Subcutaneous abdominal adipose tissue (tissue), 5 donors: ENCODE results near the gene DGAT2L6.

ENCODE experiments used
- H3K27ac ChIP-seq: one replicate; pipeline ENCODE4 v1.7.0; 2013; ENCODE audit warnings: low read depth, mild to moderate bottlenecking, inconsistent platforms, low read length, moderate library complexity
- H3K27me3 ChIP-seq, 5 donors: one replicate each; pipeline ENCODE4 v1.7.0; 2013; ENCODE audit warnings: low read length in 5 of 5, inconsistent platforms in 1 of 5; ENCODE audit not compliant: control insufficient read depth in 5 of 5, insufficient read depth in 4 of 5
- H3K36me3 ChIP-seq, 5 donors: one replicate each; pipeline ENCODE4 v1.7.0; 2013; ENCODE audit warnings: low read length in 5 of 5; ENCODE audit not compliant: control insufficient read depth in 5 of 5, insufficient read depth in 5 of 5
- H3K4me1 ChIP-seq, 5 donors: one replicate each; pipeline ENCODE4 v1.7.0; 2013; ENCODE audit warnings: low read length in 5 of 5, mild to moderate bottlenecking in 3 of 5, moderate library complexity in 1 of 5; ENCODE audit not compliant: control insufficient read depth in 5 of 5, insufficient read depth in 5 of 5
- H3K4me3 ChIP-seq, 5 donors: one replicate each; pipeline ENCODE4 v1.7.0; 2013; ENCODE audit warnings: low read length in 5 of 5, low read depth in 1 of 5
- H3K9ac ChIP-seq, 5 donors: one replicate each; pipeline ENCODE4 v1.7.0; 2013; ENCODE audit warnings: low read length in 5 of 5, mild to moderate bottlenecking in 4 of 5, moderate library complexity in 3 of 5
- H3K9me3 ChIP-seq, 5 donors: one replicate each; pipeline ENCODE4 v1.7.0; 2013; ENCODE audit warnings: low read length in 5 of 5; ENCODE audit not compliant: control insufficient read depth in 5 of 5
- donor health status: healthy.
- donor health status: healthy.
- donor health status: healthy.
- donor health status: healthy.
- donor health status: healthy.

The DGAT2L6 gene

GRCh38 chrX:70141373-70141772 is 35.9 kb upstream of the DGAT2L6 start:
- peaks cover 0 to 5% (median 0%) of the 10 kb centered on the region in 5 donors for H3K36me3 ChIP-seq
- H3K4me3 ChIP-seq: no peak overlapping the region
- H3K27ac ChIP-seq: no peak overlapping the region
- no peaks in the 10 kb centered on the region for H3K4me1 ChIP-seq
- H3K27me3 ChIP-seq: peaks cover 0 to 3% (median 0%) of the 10 kb centered on the region in 5 donors
- H3K9me3 ChIP-seq: no peaks in the 10 kb centered on the region
- no peak overlapping the region for H3K9ac ChIP-seq

GRCh38 chrX:70166601-70167590 is 10.4 kb upstream of the DGAT2L6 start:
- Histone ChIP-seq H3K27me3 (peaks cover 0 to 5% (median 0%) of the 10 kb centered on the region in 5 donors), H3K9ac (no peak overlapping the region), H3K4me1 (peaks cover 0 to 14% (median 10%) of the 10 kb centered on the region in 5 donors), H3K36me3 (peaks cover 0 to 9% (median 8%) of the 10 kb centered on the region in 5 donors), H3K27ac (no peak overlapping the region), H3K4me3 (no peak overlapping the region), H3K9me3 (no peaks in the 10 kb centered on the region)

- H3K4me3 ChIP-seq: peak overlapping the region in 1 of 5 donors; percentile 14
- peaks cover 0 to 9% (median 8%) of the 10 kb centered on the region in 5 donors for H3K36me3 ChIP-seq
- no peak overlapping the region for H3K9ac ChIP-seq
- peaks cover 0 to 14% (median 10%) of the 10 kb centered on the region in 5 donors for H3K4me1 ChIP-seq
- peak overlapping the region; percentile 34 for H3K27ac ChIP-seq
- no peaks in the 10 kb centered on the region for H3K9me3 ChIP-seq
- H3K27me3 ChIP-seq: peaks cover 0 to 12% (median 0%) of the 10 kb centered on the region in 5 donors
Observed at GRCh38 chrX:70168238-70169188, 8.8 kb upstream of the DGAT2L6 start.

- Histone ChIP-seq H3K9me3 (no peaks in the 10 kb centered on the region), H3K4me3 (no peak overlapping the region), H3K27me3 (peaks cover 0 to 12% (median 2%) of the 10 kb centered on the region in 5 donors), H3K27ac (peak overlapping the region; percentile 34), H3K4me1 (peaks cover 0 to 14% (median 10%) of the 10 kb centered on the region in 5 donors), H3K9ac (no peak overlapping the region), H3K36me3 (peaks cover 0 to 9% (median 8%) of the 10 kb centered on the region in 5 donors)
Observed at GRCh38 chrX:70169281-70169680, 8.0 kb upstream of the DGAT2L6 start.

- peak overlapping the region; percentile 28 for H3K27ac ChIP-seq
- H3K27me3 ChIP-seq: peaks cover 0 to 14% (median 4%) of the 10 kb centered on the region in 5 donors
- H3K9me3 ChIP-seq: no peaks in the 10 kb centered on the region
- no peaks in the 10 kb centered on the region for H3K36me3 ChIP-seq
- H3K4me3 ChIP-seq: no peak overlapping the region
- H3K9ac ChIP-seq: no peak overlapping the region
- H3K4me1 ChIP-seq: peaks cover 0 to 24% (median 10%) of the 10 kb centered on the region in 5 donors
Observed at GRCh38 chrX:70171624-70172023, 5.7 kb upstream of the DGAT2L6 start.

GRCh38 chrX:70172221-70172620 is 5.1 kb upstream of the DGAT2L6 start:
- Histone ChIP-seq H3K9ac (no peak overlapping the region), H3K4me3 (no peak overlapping the region), H3K27me3 (peaks cover 0 to 14% (median 7%) of the 10 kb centered on the region in 5 donors), H3K27ac (no peak overlapping the region), H3K4me1 (peaks cover 0 to 24% (median 9%) of the 10 kb centered on the region in 5 donors), H3K9me3 (no peaks in the 10 kb centered on the region), H3K36me3 (no peaks in the 10 kb centered on the region)

- H3K9ac ChIP-seq: no peak overlapping the region
- H3K4me1 ChIP-seq: peaks cover 0 to 24% (median 5%) of the 10 kb centered on the region in 5 donors
- peaks cover 0 to 18% (median 7%) of the 10 kb centered on the region in 5 donors for H3K27me3 ChIP-seq
- H3K27ac ChIP-seq: no peak overlapping the region
- H3K4me3 ChIP-seq: no peak overlapping the region
- no peaks in the 10 kb centered on the region for H3K9me3 ChIP-seq
- H3K36me3 ChIP-seq: no peaks in the 10 kb centered on the region
Observed at GRCh38 chrX:70172964-70173363, 4.3 kb upstream of the DGAT2L6 start.

- H3K4me3 ChIP-seq: no peak overlapping the region
- no peaks in the 10 kb centered on the region for H3K9me3 ChIP-seq
- no peaks in the 10 kb centered on the region for H3K36me3 ChIP-seq
- no peak overlapping the region for H3K27ac ChIP-seq
- H3K4me1 ChIP-seq: peaks cover 0 to 21% (median 5%) of the 10 kb centered on the region in 5 donors
- H3K9ac ChIP-seq: no peak overlapping the region
- H3K27me3 ChIP-seq: peaks cover 0 to 14% (median 7%) of the 10 kb centered on the region in 5 donors
Observed at GRCh38 chrX:70174754-70175153, 2.5 kb upstream of the DGAT2L6 start.

GRCh38 chrX:70175338-70175737 is 1.9 kb upstream of the DGAT2L6 start:
- Histone ChIP-seq H3K4me3 (no peak overlapping the region), H3K36me3 (no peaks in the 10 kb centered on the region), H3K4me1 (peaks cover 0 to 20% (median 5%) of the 10 kb centered on the region in 5 donors), H3K27me3 (peaks cover 0 to 14% (median 7%) of the 10 kb centered on the region in 5 donors), H3K9ac (no peak overlapping the region), H3K27ac (no peak overlapping the region), H3K9me3 (no peaks in the 10 kb centered on the region)
